GM12892 (cell line): ENCODE measurements around the gene ALOXE3.

Source experiments
- POLR2A ChIP-seq: IDR thresholded peaks from 2 replicates; pipeline ENCODE4 v1.6.1; 2011; ENCODE audit warnings: low read depth, low read length, control low read depth
- POLR2AphosphoS5 ChIP-seq: IDR thresholded peaks from 2 replicates; pipeline ENCODE4 v1.6.1; 2011; ENCODE audit warnings: low read depth, low read length, control low read depth

DNA sequence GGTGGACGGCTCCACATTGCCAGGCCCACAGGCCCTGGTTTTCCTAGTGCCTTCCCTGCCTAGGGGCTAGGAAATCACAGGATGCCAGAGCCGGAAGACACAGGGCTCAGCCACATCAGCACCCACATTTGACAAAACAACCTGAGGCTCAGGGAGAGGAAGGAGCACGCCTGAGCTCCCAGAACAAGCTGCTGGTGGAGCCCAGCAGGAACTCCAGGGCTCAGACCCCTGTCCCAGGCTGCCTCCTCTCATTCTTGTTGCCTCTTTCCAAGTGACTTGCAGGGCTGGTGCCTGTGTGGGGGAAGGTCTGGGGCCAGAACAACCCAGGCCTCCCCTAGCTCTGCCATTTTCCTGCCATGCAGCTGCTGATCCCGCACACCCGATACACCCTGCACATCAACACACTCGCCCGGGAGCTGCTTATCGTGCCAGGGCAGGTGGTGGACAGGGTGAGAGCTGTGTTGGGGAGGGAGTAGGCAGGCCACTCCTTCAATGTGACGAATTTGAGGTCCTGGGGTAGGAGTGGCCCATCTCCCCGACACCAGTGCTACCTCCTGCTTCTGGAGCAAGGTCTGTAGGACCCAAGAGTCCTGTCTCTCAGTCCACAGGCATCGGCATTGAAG, 71.9 kb downstream of the ALOXE3 start:
- TF ChIP-seq POLR2A (no peak), POLR2AphosphoS5 (no peak)
